Inferior parietal cortex (tissue), 1 donor: ENCODE data around the gene F10.
"Not testable (repeated sequence)": the region's sequence is repeated elsewhere in the genome, so short reads cannot be mapped to it uniquely, and the experiment has no call there.

Experiments used
- DNase-seq: peaks from one replicate; pipeline ENCODE4 v3.0.0-alpha.2; 2016; ENCODE audit errors: extremely low spot score

Gene F10

GRCh38 chr13:113152984-113153809 lies 30.6 kb downstream of the F10 start:
- no peak for DNase-seq

DNA sequence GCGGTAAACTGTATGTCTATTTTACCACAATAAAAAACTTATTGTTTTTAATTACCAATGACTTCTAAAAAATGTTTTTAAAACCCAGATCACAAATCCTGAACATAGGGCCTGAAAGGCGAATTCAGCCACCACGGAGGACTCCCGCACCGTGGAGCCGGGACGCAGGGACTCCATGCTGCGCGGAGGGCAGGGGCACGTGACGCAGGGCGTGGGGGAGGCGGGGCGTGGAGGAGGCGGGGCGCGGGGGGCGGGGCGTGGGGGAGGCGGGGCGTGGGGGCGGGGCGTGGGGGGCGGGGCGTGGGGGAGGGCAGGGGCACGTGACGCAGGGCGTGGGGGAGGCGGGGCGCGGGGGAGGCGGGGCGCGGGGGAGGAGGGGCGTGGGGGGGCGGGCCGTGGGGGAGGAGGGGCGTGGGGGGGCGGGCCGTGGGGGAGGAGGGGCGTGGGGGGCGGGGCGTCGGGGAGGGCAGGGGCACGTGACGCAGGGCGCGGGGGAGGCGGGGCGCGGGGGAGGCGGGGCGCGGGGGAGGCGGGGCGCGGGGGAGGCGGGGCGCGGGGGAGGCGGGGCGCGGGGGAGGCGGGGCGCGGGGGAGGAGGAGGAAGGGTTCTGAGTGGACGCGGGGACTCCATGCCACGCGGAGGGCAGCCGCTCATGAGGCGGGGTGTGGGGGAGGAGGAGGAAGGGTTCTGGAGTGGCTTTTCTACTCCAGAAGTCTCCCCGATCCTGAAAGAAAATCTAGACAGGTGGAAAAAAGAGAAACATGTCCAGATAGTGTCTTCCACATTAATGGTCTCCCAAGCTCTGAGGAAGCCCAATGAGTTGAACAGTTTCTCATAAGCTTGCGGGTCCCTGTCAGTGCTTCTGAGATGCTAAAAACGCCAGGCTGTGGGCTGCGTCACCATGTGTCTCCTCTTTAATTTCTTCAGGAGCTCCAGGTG lies 31.5 kb downstream of the F10 start:
- peak; percentile 75 for DNase-seq

DNA sequence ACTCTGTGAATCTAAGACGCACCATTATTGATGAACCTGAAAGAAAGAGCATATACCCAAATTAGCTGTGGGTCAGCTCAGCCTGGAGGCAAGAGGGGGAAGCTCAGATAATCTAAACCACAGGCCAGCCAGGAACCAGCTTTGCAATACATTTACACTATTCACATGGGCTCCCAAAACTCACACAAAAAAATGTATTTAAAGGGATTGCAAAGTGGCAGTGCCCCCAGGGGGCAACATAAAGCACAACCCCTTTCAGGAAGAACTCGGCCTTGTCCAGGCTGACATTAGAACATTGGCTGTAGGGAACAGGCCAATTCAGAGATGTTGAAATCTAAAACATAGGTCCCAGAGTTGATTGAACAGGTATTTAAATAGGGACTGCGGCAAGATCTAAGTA lies 32.6 kb downstream of the F10 start:
- DNase-seq, result no peak

DNA sequence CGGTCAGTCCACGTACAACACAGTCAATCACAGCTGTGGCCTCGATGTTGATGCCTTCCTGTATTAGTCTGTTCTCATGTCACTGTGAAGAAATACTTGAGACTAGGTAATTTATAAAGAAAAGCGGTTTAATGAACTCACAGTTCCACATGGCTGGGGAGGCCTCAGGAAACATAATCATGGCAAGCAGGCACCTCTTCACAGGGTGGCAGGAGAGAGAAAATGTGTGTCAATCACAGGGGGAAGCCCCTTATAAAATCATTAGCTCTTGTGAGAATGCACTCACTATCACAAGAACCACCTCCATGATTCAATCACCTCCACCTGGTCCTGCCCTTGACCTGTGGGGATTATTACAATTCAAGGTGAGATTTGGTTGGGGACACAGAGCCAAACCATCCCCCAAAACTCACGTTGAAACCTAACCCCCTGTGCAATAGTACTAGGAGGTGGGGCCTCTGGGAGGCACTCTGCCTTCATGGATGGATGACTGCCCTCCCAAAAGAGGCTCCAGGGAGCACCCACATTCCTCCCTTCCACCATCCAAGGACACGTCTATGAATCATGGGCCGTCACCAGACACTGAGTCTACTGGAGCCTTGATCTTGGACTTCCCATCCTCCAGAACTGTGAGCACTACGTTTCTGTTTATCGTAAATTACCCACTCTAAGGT lies 33.5 kb downstream of the F10 start:
- no peak for DNase-seq

GRCh38 chr13:113157206-113157928 lies 34.8 kb downstream of the F10 start:
- DNase-seq, result no peak

- DNase-seq, result no peak
Measured at GRCh38 chr13:113157929-113158747, 35.5 kb downstream of the F10 start, which contains the start of gene PROZ. TSS of gene PROZ (plus strand) at chr13:113158648. CDS start at chr13:113158661, 13 bp downstream.

DNA sequence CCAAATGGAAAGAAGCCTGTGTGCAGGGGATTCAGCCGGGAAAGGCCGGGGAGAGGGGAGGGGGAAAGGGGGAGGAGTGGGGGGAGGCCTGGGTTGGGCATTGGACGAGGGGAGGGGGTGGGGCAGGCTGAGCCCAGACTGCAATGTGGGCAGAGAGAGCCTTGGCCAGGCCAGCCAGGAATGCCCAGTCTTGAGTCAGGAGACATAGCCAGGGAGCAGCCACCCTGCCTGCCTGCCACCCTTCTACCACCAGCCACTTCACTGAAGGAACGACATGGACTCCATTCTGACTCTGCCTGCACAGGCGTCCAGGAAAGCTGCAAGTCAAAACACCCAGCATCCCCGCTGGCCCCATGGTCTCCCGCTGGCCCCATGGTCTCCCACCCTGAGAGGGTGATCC lies 36.3 kb downstream of the F10 start:
- no peak for DNase-seq

DNA sequence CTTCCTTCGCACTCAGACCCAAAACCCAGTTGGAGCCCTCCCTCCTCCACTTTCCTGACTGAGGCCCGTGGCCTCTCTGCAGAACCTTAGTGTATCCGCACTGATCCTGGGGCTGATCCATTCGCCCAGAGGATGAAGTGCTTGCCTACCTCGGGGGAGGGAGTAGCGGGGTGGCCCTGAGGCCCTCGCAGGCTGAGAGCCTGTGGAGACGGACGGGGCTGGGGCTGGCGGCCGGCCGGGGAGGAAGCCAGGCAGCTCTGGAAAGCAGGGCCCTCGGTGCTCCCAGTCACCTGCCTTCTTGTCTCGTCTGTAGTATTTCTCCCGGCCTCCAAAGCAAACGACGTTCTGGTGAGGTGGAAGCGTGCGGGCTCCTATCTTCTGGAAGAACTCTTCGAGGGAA lies 37.1 kb downstream of the F10 start:
- no peak for DNase-seq

DNA sequence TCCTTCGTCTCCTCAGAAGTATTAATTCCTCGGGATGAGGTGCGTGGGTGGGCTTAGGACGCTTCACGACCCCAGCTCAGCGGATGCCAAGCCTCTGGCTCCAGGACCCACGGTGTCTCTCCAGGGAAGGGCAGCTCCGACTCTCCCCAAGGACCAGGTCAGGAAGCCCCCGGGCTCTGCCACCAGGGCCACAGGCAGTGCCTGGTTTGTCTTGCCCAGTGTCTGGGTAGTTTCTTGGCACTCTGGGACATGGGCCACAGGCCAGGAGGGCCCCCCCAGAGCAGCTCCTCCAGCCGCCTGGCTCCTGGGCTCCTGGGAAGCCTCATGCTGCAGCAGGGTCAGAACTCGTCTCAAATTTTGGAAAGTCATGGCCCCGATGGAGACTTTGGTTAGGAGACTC lies 38.4 kb downstream of the F10 start:
- DNase-seq, result no peak

DNA sequence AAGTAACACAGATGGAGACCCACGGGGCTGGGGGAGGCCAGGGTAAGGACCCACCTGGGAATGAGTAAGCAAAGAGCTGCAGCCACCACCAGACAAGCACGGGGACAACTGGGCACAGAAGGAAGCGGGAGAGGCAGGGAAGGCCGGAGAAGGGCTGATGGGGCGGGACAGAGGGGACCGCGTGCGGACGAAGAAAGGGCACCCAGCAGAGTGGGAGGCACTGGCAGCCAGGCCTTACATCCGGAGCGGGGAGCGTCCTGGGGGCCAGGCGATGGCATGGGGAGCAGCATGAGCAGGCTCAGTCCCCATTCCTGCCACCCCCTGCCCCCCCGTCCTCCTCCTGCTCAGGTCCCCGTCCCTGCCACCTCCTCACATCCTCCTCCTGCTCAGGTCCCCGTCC lies 38.8 kb downstream of the F10 start:
- no peak for DNase-seq

- DNase-seq, result not testable (repeated sequence)
Measured at GRCh38 chr13:113161975-113162374, 39.4 kb downstream of the F10 start.

GRCh38 chr13:113162783-113163685 lies 40.4 kb downstream of the F10 start:
- DNase-seq, result no peak

DNA sequence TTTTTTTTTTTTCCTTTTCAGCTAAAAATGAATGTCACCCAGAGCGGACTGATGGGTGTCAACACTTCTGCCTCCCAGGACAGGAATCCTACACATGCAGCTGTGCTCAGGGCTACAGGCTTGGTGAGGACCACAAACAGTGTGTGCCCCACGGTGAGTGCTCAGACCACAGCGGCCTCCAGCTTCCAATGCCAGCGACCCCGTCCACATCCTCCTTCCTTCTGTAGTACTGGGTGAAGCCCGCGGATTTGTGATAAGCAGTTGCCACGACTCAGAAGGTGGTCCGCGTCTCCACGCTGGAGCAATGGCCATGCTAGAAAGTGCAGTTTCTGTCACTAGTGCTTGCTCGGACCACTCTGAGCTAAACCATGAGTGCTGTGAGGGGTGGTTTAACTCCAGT lies 41.9 kb downstream of the F10 start:
- no peak for DNase-seq

GRCh38 chr13:113166266-113166665 lies 43.7 kb downstream of the F10 start:
- no peak for DNase-seq

GRCh38 chr13:113166681-113167080 lies 44.1 kb downstream of the F10 start:
- DNase-seq, result no peak

DNA sequence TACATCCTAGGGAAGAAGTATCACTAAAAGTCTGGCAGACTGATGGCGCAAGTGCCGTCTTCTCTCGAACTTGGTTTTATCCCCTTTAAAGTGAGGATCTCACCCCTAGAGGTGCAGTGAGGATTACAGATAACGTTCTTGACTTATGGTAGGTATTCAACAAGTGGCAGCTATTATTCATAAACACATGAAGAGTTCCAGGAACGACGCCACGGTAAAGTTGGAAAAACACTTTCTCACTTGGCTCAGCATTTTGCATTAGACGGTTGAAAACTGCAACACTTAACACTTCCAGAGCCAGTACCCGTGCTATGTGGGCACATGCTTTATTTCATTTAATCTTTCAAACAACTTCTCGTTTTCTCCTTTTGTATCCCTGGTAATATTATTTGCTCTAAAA lies 44.6 kb downstream of the F10 start:
- no peak for DNase-seq

- no peak for DNase-seq
Measured at GRCh38 chr13:113167575-113167974, 45.0 kb downstream of the F10 start.

GRCh38 chr13:113168211-113168610 lies 45.6 kb downstream of the F10 start:
- DNase-seq, result no peak
